H1 (cell line): ENCODE measurements around the gene PLA2G4D.

Experiments
- BCL11A ChIP-seq, 2 experiments: IDR thresholded peaks; one replicate each; pipeline ENCODE4 v1.6.1; 2011; ENCODE audit warnings: low read depth in 2 of 2, low read length in 2 of 2, mild to moderate bottlenecking in 2 of 2
- CBX8 ChIP-seq: fragments of 300-800, 300-1000 bp; sonication (generic); IDR thresholded peaks from 2 replicates; pipeline ENCODE4 v1.7.1; 2016; ENCODE audit warnings: low read depth, low read length, borderline replicate concordance
- CREB1 ChIP-seq: IDR thresholded peaks from 2 replicates; pipeline ENCODE4 v1.6.1; 2012; ENCODE audit warnings: inconsistent platforms
- CTCF ChIP-seq, 3 experiments: IDR thresholded peaks; 1 replicate in 2 of 3; 2 replicates in 1 of 3; pipeline versions ENCODE4 v1.5.1 to v1.6.1; 2011; ENCODE audit warnings: low read length in 3 of 3, mild to moderate bottlenecking in 3 of 3, inconsistent platforms in 2 of 3, low read depth in 1 of 3, moderate library complexity in 1 of 3; ENCODE audit not compliant: insufficient read depth in 1 of 3; ENCODE audit errors: control extremely low read depth in 1 of 3
- EP300 ChIP-seq, 2 experiments: IDR thresholded peaks; 1 replicate in 1 of 2; 2 replicates in 1 of 2; pipeline ENCODE4 v1.6.1; 2011 to 2012; ENCODE audit warnings: low read depth in 2 of 2, low read length in 2 of 2, mild to moderate bottlenecking in 2 of 2, borderline replicate concordance in 1 of 2, inconsistent platforms in 1 of 2, moderate library complexity in 1 of 2
- EZH2 ChIP-seq: fragments of 200-600 bp; sonication (generic); IDR thresholded peaks from 2 replicates; pipeline ENCODE4 v1.7.1; 2012; ENCODE audit warnings: low read depth, mild to moderate bottlenecking, moderate library complexity, low read length, inconsistent platforms; ENCODE audit not compliant: severe bottlenecking
- GABPA ChIP-seq: IDR thresholded peaks from 2 replicates; pipeline ENCODE4 v1.6.1; 2011; ENCODE audit warnings: mild to moderate bottlenecking, low read length, moderate library complexity, borderline replicate concordance; ENCODE audit not compliant: insufficient read depth
- POLR2A ChIP-seq, 2 experiments: IDR thresholded peaks; 1 replicate in 1 of 2; 2 replicates in 1 of 2; pipeline ENCODE4 v1.6.1; 2011; ENCODE audit warnings: low read depth in 2 of 2, low read length in 2 of 2, mild to moderate bottlenecking in 2 of 2; ENCODE audit errors: control extremely low read depth in 1 of 2
- POLR2AphosphoS5 ChIP-seq: IDR thresholded peaks from 2 replicates; pipeline ENCODE4 v1.6.1; 2011; ENCODE audit warnings: low read depth, low read length
- ZNF274 ChIP-seq: IDR thresholded peaks from 2 replicates; pipeline ENCODE4 v1.7.0; 2012; ENCODE audit warnings: low read length, borderline replicate concordance; ENCODE audit errors: extremely low read depth

DNA sequence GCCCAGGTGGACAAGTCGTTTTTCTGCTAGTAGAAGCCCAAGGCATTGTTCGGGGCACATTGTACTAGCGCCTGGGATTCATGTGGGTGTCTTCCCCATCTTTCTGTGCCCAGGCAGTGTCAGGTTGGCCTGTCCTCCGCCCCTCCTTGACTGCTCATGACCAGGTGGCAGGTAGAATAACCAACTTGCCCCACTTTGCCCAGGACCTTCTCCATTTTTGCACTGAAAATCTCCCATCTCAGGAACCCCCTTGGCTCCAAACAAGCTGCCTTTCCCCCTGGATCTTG, 33.9 kb downstream of the PLA2G4D start:
- no peak for TF ChIP-seq ZNF274
- TF ChIP-seq EZH2 = no peak
- TF ChIP-seq CTCF (IDR thresholded peaks at IDR 0.05; ENCODE audit: control extremely low read depth in 1 of 3, insufficient read depth in 1 of 3, low read depth in 1 of 3, low read length in 3 of 3) = no peak
- no peak for TF ChIP-seq EP300 (IDR thresholded peaks at IDR 0.05; ENCODE audit: borderline replicate concordance in 1 of 2, low read depth in 2 of 2, low read length in 2 of 2)
- no peak for TF ChIP-seq CBX8
- no peak for TF ChIP-seq GABPA
- TF ChIP-seq BCL11A (IDR thresholded peaks at IDR 0.05; ENCODE audit: low read depth in 2 of 2, low read length in 2 of 2) = no peak
- no peak for TF ChIP-seq POLR2A (IDR thresholded peaks at IDR 0.05; ENCODE audit: control extremely low read depth in 1 of 2, low read depth in 2 of 2, low read length in 2 of 2)
- no peak for TF ChIP-seq CREB1
- no peak for TF ChIP-seq POLR2AphosphoS5
